Rectal smooth muscle tissue (tissue), 1 donor: ENCODE results near the gene GABRR1.
"Not testable (repeated sequence)": the region's sequence is repeated elsewhere in the genome, so short reads cannot be mapped to it uniquely, and the experiment has no call there.

Experiments used
- H3K27ac ChIP-seq: one replicate; pipeline ENCODE4 v1.7.0; 2013; ENCODE audit warnings: low read depth, low read length, inconsistent platforms
- H3K27me3 ChIP-seq: one replicate; pipeline ENCODE4 v1.7.0; 2013; ENCODE audit warnings: low read length; ENCODE audit not compliant: control insufficient read depth, insufficient read depth
- H3K36me3 ChIP-seq: one replicate; pipeline ENCODE4 v1.7.0; 2013; ENCODE audit warnings: low read length; ENCODE audit not compliant: control insufficient read depth, insufficient read depth
- H3K4me1 ChIP-seq: one replicate; pipeline ENCODE4 v1.7.0; 2013; ENCODE audit warnings: low read length; ENCODE audit not compliant: control insufficient read depth, insufficient read depth
- H3K4me3 ChIP-seq: one replicate; pipeline ENCODE4 v1.7.0; 2013; ENCODE audit warnings: low read length
- H3K9ac ChIP-seq: one replicate; pipeline ENCODE4 v1.7.0; 2013; ENCODE audit warnings: low read length

Gene GABRR1

GRCh38 chr6:89131599-89131998 is 85.6 kb downstream of the GABRR1 start:
- no peaks in the 10 kb centered on the region for H3K36me3 ChIP-seq
- no peak overlapping the region for H3K9ac ChIP-seq
- no peak overlapping the region for H3K4me3 ChIP-seq
- no peak overlapping the region for H3K27ac ChIP-seq
- no peaks in the 10 kb centered on the region for H3K27me3 ChIP-seq
- H3K4me1 ChIP-seq: no peaks in the 10 kb centered on the region

DNA sequence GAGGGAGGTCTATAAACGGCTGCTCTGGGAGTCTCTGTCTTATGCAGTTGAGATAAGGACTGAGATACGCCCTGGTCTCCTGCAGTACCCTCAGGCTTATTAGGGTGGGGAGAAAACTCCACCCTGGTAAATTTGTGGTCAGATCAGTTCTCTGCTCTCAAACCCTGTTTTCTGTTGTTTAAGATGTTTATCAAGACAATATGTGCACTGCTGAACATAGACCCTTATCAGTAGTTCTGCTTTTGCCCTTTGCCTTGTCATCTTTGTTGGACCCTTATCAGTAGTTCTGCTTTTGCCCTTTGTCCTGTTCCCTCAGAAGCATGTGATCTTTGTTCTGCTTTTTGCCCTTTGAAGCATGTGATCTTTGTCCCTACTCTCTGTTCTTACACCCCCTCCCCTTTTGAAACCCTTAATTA is 88.9 kb downstream of the GABRR1 start:
- H3K27me3 ChIP-seq, H3K4me3 ChIP-seq, H3K4me1 ChIP-seq, H3K36me3 ChIP-seq, H3K27ac ChIP-seq, H3K9ac ChIP-seq: not testable (repeated sequence)
